Hepatocyte (in vitro differentiated cells): ENCODE results near the gene EPHB1.

Source experiments
- EZH2 ChIP-seq: fragments of 200-600 bp; sonication (generic); IDR thresholded peaks from 2 replicates; pipeline ENCODE4 v1.6.1; 2016; ENCODE audit warnings: antibody characterized with exemption, mild to moderate bottlenecking, borderline replicate concordance
- EZH2phosphoT487 ChIP-seq: fragments of 200-600 bp; sonication (generic); IDR thresholded peaks from one replicate; pipeline ENCODE4 v1.6.1; 2018; ENCODE audit warnings: antibody characterized with exemption, mild to moderate bottlenecking, low read depth, moderate library complexity; ENCODE audit not compliant: unreplicated experiment, severe bottlenecking
- TF ChIP-seq, protein P1 (sequence below): fragments of 200-600 bp; sonication (generic); IDR thresholded peaks from 2 replicates; pipeline ENCODE4 v1.5.1; 2016; ENCODE audit warnings: antibody characterized with exemption, mild to moderate bottlenecking; ENCODE audit not compliant: poor library complexity

DNA sequence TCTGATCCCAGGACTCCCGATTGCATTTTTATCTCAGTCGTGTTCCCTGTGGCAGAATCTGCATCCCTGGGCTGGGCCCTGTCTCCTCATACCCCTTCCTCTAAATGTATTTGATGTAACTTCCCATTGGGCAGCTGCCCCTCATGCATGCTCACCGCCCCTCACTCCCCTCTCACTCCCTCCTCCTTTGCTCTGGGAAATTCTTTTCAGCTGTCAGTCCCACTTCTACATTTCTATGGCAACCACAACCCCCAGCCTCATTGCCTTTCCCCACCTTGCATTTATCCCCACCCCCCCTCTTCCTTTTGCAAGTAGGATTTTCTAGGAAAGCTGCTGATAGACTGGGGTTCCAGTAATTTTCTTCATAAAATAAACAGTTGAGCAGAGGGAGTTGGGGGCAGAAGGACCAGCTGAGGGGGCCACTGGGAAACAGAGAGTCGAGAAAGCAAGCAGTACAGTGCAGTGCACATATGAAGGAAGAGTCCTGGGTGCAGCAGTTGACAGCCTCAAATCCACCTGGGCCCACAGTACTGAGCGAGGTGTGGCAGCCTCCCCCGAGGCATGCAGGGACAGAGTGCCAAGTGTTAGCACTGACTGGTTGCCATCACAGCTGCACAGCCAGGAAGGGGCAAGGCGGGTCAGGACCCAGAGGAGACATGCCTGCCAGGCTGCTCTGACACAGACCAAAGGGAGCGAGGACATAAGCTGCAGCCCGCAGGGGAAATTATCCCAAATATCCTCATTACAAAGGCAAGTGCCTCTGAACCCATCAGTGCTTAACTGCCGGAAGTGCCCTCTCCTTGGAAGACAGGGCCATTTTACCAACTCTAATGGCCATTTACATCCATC, 476.3 kb downstream of the EPHB1 start:
- TF ChIP-seq, protein P1, sequence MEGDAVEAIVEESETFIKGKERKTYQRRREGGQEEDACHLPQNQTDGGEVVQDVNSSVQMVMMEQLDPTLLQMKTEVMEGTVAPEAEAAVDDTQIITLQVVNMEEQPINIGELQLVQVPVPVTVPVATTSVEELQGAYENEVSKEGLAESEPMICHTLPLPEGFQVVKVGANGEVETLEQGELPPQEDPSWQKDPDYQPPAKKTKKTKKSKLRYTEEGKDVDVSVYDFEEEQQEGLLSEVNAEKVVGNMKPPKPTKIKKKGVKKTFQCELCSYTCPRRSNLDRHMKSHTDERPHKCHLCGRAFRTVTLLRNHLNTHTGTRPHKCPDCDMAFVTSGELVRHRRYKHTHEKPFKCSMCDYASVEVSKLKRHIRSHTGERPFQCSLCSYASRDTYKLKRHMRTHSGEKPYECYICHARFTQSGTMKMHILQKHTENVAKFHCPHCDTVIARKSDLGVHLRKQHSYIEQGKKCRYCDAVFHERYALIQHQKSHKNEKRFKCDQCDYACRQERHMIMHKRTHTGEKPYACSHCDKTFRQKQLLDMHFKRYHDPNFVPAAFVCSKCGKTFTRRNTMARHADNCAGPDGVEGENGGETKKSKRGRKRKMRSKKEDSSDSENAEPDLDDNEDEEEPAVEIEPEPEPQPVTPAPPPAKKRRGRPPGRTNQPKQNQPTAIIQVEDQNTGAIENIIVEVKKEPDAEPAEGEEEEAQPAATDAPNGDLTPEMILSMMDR = no peak
- no peak for TF ChIP-seq EZH2
- no peak for TF ChIP-seq EZH2phosphoT487
